HCT116 (cell line): ENCODE measurements around the gene KANK4. TPM values are rescaled to one million over a fixed set of nuclear protein-coding genes. Genes with fewer than 3 reads are reported as not detected.

Experiments used
- ATAC-seq: fragments of 200-7000 bp; cut with Tn5 transposase; 2 replicates; pipeline ENCODE4 v1.9.1; 2020; ENCODE audit warnings: mild to moderate bottlenecking, moderate library complexity
- BruUV-seq: library from RNA; stranded (reverse); fragments of 400-500 nt; replicated peaks from 2 replicates; lab custom pipeline; 2021; lab: Mats Ljungman, UMichigan
- CTCF ChIA-PET: fragments of 300-600 bp; sonication (Branson Sonifier 250); formaldehyde crosslinking; loops from one replicate; lab custom pipeline; 2021; ENCODE audit warnings: antibody characterized with exemption; lab: Charles Lee
- POLR2A ChIA-PET: fragments of 300-600, 350-600 bp; sonication (Branson Sonifier 250); formaldehyde crosslinking; loops from one replicate; lab custom pipeline; 2021; ENCODE audit warnings: antibody characterized with exemption; lab: Charles Lee
- RAD21 ChIA-PET, 2 experiments: fragments of 300-600 bp; sonication (Branson Sonifier 250); formaldehyde crosslinking; loops; one replicate each; lab custom pipeline; 2023; ENCODE audit warnings: low total read pairs in 2 of 2; ENCODE audit not compliant: uncharacterized antibody in 2 of 2, unreplicated experiment in 2 of 2, low non-redundant PET in 1 of 2; lab: Charles Lee
- DNase-seq: peaks from one replicate; pipeline ENCODE4 v3.0.0-alpha.2; 2010; ENCODE audit warnings: low read depth, low spot score
- H2AFZ ChIP-seq: fragments of 200-600 bp; shearing (Covaris generic), sonication (generic); 2 replicates; pipeline ENCODE4 v1.6.1; 2017; ENCODE audit warnings: low read depth, mixed run types, mixed read lengths, antibody characterized with exemption, low read length; ENCODE audit not compliant: poor library complexity, severe bottlenecking
- H3K27ac ChIP-seq: 2 replicates; pipeline ENCODE4 v1.5.1; 2012; ENCODE audit warnings: low read depth, low read length
- H3K27me3 ChIP-seq: fragments of 200-600 bp; sonication (generic); 2 replicates; pipeline ENCODE4 v1.6.1; 2016; ENCODE audit warnings: mixed run types, low read length, mixed read lengths; ENCODE audit not compliant: insufficient read depth
- H3K36me3 ChIP-seq, 2 experiments: fragments of 200-500 bp in 1 of 2; fragments of 200-600 bp in 1 of 2; sonication (Bioruptor generic) in 1 of 2; sonication (generic) in 1 of 2; 2 replicates each; pipeline versions ENCODE4 v1.5.1 to v1.6.1; 2014 to 2016; ENCODE audit warnings: low read length in 2 of 2, inconsistent platforms in 1 of 2, mixed read lengths in 1 of 2, mixed run types in 1 of 2; ENCODE audit not compliant: insufficient read depth in 2 of 2, control insufficient read depth in 1 of 2
- H3K4me1 ChIP-seq, 2 experiments: fragments of 200-600 bp in 1 of 2; sonication (generic) in 1 of 2; 2 replicates each; pipeline versions ENCODE4 v1.5.1 to v1.6.1; 2012 to 2017; ENCODE audit warnings: low read length in 2 of 2, inconsistent platforms in 1 of 2, mild to moderate bottlenecking in 1 of 2, mixed read lengths in 1 of 2, mixed run types in 1 of 2, moderate library complexity in 1 of 2; ENCODE audit not compliant: insufficient read depth in 2 of 2, control insufficient read depth in 1 of 2
- H3K4me2 ChIP-seq: fragments of 200-600 bp; sonication (generic); 2 replicates; pipeline ENCODE4 v1.6.1; 2017; ENCODE audit warnings: mixed run types, low read length, mixed read lengths
- H3K4me3 ChIP-seq, 2 experiments: fragments of 200-600 bp in 1 of 2; sonication (generic) in 1 of 2; replicated peaks in 1 of 2; 2 replicates each; pipeline ENCODE4 v1.5.1; 2011 to 2016; ENCODE audit warnings: low read length in 2 of 2, control low read depth in 1 of 2, low read depth in 1 of 2, mild to moderate bottlenecking in 1 of 2, mixed read lengths in 1 of 2, mixed run types in 1 of 2
- H3K79me2 ChIP-seq: fragments of 200-600 bp; sonication (generic); 2 replicates; pipeline ENCODE4 v1.6.1; 2017; ENCODE audit warnings: mild to moderate bottlenecking, mixed run types, low read length, moderate library complexity, mixed read lengths; ENCODE audit not compliant: insufficient read depth
- H3K9ac ChIP-seq: fragments of 200-600 bp; sonication (generic); 2 replicates; pipeline ENCODE4 v1.6.1; 2016; ENCODE audit warnings: low read length, mixed read lengths
- H3K9me2 ChIP-seq: fragments of 200-600 bp; sonication (generic), shearing (Covaris generic); 2 replicates; pipeline ENCODE4 v1.6.1; 2017; ENCODE audit warnings: mixed run types, mild to moderate bottlenecking, moderate library complexity; ENCODE audit not compliant: insufficient read depth
- H3K9me3 ChIP-seq, 2 experiments: fragments of 200-500 bp in 1 of 2; fragments of 200-600 bp in 1 of 2; sonication (Bioruptor generic) in 1 of 2; sonication (generic) in 1 of 2; 2 replicates each; pipeline ENCODE4 v1.6.1; 2014 to 2017; ENCODE audit warnings: low read length in 2 of 2, mixed read lengths in 2 of 2, inconsistent platforms in 1 of 2, low read depth in 1 of 2, mild to moderate bottlenecking in 1 of 2, mixed run types in 1 of 2, moderate library complexity in 1 of 2; ENCODE audit not compliant: control insufficient read depth in 1 of 2, insufficient read depth in 1 of 2
- H4K20me1 ChIP-seq: fragments of 200-600 bp; sonication (generic), shearing (Covaris generic); 2 replicates; pipeline ENCODE4 v1.6.1; 2017; ENCODE audit warnings: mixed run types, mild to moderate bottlenecking, moderate library complexity; ENCODE audit not compliant: insufficient read depth
- CEBPB ChIP-seq: IDR thresholded peaks from 2 replicates; pipeline ENCODE4 v1.6.1; 2012; ENCODE audit warnings: low read depth
- CTCF ChIP-seq, 3 experiments: fragments of 200-600 bp in 1 of 3; sonication (generic) in 1 of 3; IDR thresholded peaks in 2 of 3; conservative IDR thresholded peaks in 1 of 3; 2 replicates each; pipeline ENCODE4 v1.5.1; 2012 to 2017; ENCODE audit warnings: low read depth in 2 of 3, low read length in 2 of 3, antibody characterized with exemption in 1 of 3, borderline replicate concordance in 1 of 3, control low read depth in 1 of 3, mild to moderate bottlenecking in 1 of 3, mixed read lengths in 1 of 3, mixed run types in 1 of 3, moderate library complexity in 1 of 3; ENCODE audit not compliant: insufficient read depth in 1 of 3
- ELF1 ChIP-seq: IDR thresholded peaks from 2 replicates; pipeline ENCODE4 v1.6.1; 2012; ENCODE audit warnings: low read depth, borderline replicate concordance
- EZH2 ChIP-seq: fragments of 200-600 bp; sonication (generic); IDR thresholded peaks from 2 replicates; pipeline ENCODE4 v1.6.1; 2017; ENCODE audit warnings: antibody characterized with exemption, mixed run types
- EZH2phosphoT487 ChIP-seq: fragments of 200-600 bp; IDR thresholded peaks from 2 replicates; pipeline ENCODE4 v1.6.1; 2018; ENCODE audit warnings: antibody characterized with exemption, borderline replicate concordance
- FOSL1 ChIP-seq: IDR thresholded peaks from 2 replicates; pipeline ENCODE4 v1.6.1; 2012; ENCODE audit warnings: low read depth
- JUND ChIP-seq: IDR thresholded peaks from 2 replicates; pipeline ENCODE4 v1.6.1; 2012
- MAX ChIP-seq: IDR thresholded peaks from 2 replicates; pipeline ENCODE4 v1.6.1; 2012
- POLR2A ChIP-seq: IDR thresholded peaks from 2 replicates; pipeline ENCODE4 v1.7.0; 2011; ENCODE audit warnings: borderline replicate concordance; ENCODE audit not compliant: insufficient read depth, insufficient read length; ENCODE audit errors: extremely low read depth
- POLR2AphosphoS5 ChIP-seq: IDR thresholded peaks from 2 replicates; pipeline ENCODE4 v1.6.1; 2011; ENCODE audit warnings: mild to moderate bottlenecking, low read depth, low read length, moderate library complexity
- REST ChIP-seq: IDR thresholded peaks from 2 replicates; pipeline ENCODE4 v1.6.1; 2012; ENCODE audit warnings: low read depth
- SP1 ChIP-seq: IDR thresholded peaks from 2 replicates; pipeline ENCODE4 v1.6.1; 2012; ENCODE audit warnings: low read depth
- SRF ChIP-seq: IDR thresholded peaks from 2 replicates; pipeline ENCODE4 v1.6.1; 2012; ENCODE audit warnings: low read depth
- YY1 ChIP-seq: IDR thresholded peaks from 2 replicates; pipeline ENCODE4 v1.6.1; 2011; ENCODE audit warnings: low read length, low read depth, moderate library complexity, mild to moderate bottlenecking; ENCODE audit not compliant: insufficient replicate concordance; ENCODE audit errors: extremely low read depth
- ZFX ChIP-seq: fragments of 450-650 bp; IDR thresholded peaks from 2 replicates; pipeline ENCODE4 v1.6.1; 2017
- ZNF274 ChIP-seq: fragments of 200-500 bp; sonication (Bioruptor generic); IDR thresholded peaks from 2 replicates; pipeline ENCODE4 v1.6.1; 2014; ENCODE audit warnings: mild to moderate bottlenecking, low read depth, low read length, inconsistent platforms
- intact Hi-C: fragments of 100-400 bp; cut with micrococcal nuclease; formaldehyde crosslinking; loops from 2 replicates; pipeline ENCODE4 v1.10.0; 2022
- total RNA-seq: library from RNA; stranded (reverse); gene quantifications from one replicate; pipeline ENCODE4 v1.2.1, GENCODE V29; 2021; ENCODE audit not compliant: unreplicated experiment
- TF ChIP-seq, protein P1 (sequence below): IDR thresholded peaks from 2 replicates; pipeline ENCODE4 v1.6.1; 2011; ENCODE audit warnings: mild to moderate bottlenecking, low read length, moderate library complexity; ENCODE audit not compliant: insufficient replicate concordance; ENCODE audit errors: extremely low read depth

KANK4 gene
- total RNA-seq, 1 experiment from 2014 or later, result not detected

DNA sequence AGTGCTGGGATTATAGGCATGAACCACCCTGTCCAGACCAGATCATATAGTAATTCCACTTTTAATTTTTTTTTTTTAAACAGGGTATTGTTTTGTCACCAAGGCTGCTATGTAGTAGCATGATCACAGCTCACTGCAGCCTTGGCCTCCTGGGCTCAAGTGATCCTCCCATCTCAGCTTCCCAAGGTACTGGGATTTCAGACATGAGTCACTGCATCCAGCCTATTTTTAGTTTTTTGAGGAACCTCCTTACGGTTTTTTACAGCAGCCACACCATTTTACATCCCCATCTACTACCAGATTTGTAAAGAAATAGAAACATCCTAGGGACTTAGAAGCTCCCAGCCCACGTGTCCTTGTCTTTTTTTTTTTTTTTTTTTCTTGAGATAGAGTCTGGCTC, 100.6 kb downstream of the KANK4 start:
- H3K79me2 ChIP-seq, result no peaks in the 10 kb centered on the region
- H3K9ac ChIP-seq, result no peak overlapping the region
- H4K20me1 ChIP-seq, result no peaks in the 10 kb centered on the region
- H3K9me2 ChIP-seq, result no peaks in the 10 kb centered on the region
- no peaks in the 10 kb centered on the region for H3K4me1 ChIP-seq
- no peaks in the 10 kb centered on the region for H3K9me3 ChIP-seq
- intact Hi-C loops, result no loop called here
- DNase-seq, result no peak
- no peak overlapping the region for H3K4me3 ChIP-seq
- H3K4me2 ChIP-seq, result no peak overlapping the region
- H3K36me3 ChIP-seq, result no peaks in the 10 kb centered on the region
- CTCF ChIA-PET, result no interaction called here
- RAD21 ChIA-PET, result no interaction called here
- ATAC-seq, result no peak
- H3K27ac ChIP-seq, result no peak overlapping the region
- H2AFZ ChIP-seq, result no peak overlapping the region
- POLR2A ChIA-PET, result no interaction called here
- H3K27me3 ChIP-seq, result no peaks in the 10 kb centered on the region
- no TSS peak for BruUV-seq
- TF ChIP-seq ELF1 (no peak), FOSL1 (no peak), ZNF274 (no peak), POLR2AphosphoS5 (no peak), REST (no peak), EZH2phosphoT487 (no peak), YY1 (no peak), SP1 (no peak), JUND (no peak), ZFX (no peak), SRF (no peak), MAX (no peak), CEBPB (no peak), POLR2A (no peak), EZH2 (no peak), CTCF (IDR thresholded peaks at IDR 0.05 in 2 of 3, conservative IDR thresholded peaks at IDR 0.05 in 1 of 3; ENCODE audit: borderline replicate concordance in 1 of 3, insufficient read depth in 1 of 3, low read depth in 2 of 3, low read length in 2 of 3) (no peak)
- TF ChIP-seq, protein P1, sequence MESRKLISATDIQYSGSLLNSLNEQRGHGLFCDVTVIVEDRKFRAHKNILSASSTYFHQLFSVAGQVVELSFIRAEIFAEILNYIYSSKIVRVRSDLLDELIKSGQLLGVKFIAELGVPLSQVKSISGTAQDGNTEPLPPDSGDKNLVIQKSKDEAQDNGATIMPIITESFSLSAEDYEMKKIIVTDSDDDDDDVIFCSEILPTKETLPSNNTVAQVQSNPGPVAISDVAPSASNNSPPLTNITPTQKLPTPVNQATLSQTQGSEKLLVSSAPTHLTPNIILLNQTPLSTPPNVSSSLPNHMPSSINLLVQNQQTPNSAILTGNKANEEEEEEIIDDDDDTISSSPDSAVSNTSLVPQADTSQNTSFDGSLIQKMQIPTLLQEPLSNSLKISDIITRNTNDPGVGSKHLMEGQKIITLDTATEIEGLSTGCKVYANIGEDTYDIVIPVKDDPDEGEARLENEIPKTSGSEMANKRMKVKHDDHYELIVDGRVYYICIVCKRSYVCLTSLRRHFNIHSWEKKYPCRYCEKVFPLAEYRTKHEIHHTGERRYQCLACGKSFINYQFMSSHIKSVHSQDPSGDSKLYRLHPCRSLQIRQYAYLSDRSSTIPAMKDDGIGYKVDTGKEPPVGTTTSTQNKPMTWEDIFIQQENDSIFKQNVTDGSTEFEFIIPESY, result no peak
